ENCODE data around the gene ATPAF2.

DNA sequence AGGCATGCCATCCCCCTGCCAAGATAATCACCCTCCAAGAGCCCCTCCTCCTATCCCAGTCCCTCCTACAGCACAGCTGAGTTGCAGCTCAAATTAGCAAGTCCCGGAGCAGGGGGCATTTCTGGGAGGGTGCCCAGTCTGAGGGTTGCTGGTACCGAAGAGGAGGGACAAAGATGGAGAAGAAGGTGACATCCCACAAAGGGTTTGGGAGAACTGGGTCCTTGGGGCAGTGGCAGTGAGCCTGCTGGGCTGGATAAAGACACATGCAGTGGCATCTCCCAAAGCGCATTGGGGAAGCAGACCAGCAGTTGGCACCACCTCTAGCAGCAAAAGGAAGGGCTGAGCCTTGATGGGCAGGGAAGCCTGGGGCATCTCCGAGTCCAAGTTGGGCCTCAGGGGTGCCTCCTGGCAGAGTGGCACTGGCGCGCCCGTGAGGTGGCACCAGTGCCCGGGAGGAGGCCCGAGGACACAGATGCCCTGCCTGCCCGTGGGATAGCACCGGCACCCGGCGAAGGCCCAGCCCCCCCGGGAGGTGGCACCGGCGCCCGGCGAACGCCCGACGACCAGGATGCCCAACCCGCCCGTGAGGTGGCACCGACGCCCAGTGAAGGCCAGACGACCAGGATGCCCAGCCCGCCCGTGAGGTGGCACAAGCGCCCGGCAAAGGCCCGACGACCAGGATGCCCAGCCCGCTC, 67.4 kb downstream of the ATPAF2 start:
- TF ChIP-seq, protein P1, sequence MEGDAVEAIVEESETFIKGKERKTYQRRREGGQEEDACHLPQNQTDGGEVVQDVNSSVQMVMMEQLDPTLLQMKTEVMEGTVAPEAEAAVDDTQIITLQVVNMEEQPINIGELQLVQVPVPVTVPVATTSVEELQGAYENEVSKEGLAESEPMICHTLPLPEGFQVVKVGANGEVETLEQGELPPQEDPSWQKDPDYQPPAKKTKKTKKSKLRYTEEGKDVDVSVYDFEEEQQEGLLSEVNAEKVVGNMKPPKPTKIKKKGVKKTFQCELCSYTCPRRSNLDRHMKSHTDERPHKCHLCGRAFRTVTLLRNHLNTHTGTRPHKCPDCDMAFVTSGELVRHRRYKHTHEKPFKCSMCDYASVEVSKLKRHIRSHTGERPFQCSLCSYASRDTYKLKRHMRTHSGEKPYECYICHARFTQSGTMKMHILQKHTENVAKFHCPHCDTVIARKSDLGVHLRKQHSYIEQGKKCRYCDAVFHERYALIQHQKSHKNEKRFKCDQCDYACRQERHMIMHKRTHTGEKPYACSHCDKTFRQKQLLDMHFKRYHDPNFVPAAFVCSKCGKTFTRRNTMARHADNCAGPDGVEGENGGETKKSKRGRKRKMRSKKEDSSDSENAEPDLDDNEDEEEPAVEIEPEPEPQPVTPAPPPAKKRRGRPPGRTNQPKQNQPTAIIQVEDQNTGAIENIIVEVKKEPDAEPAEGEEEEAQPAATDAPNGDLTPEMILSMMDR (IDR thresholded peaks at IDR 0.05): no peak
- no peak for TF ChIP-seq ZFX (IDR thresholded peaks at IDR 0.05; ENCODE audit: borderline replicate concordance)
